IMR-90 (cell line): Measurements from ENCODE around the gene SLIT3. TPM values are rescaled to one million over a fixed set of nuclear protein-coding genes. Genes with fewer than 3 reads are reported as not detected.

Experiments
- ATAC-seq: fragments of 200-7000 bp; cut with Tn5 transposase; 2 replicates; pipeline ENCODE4 v1.9.1; 2020; ENCODE audit warnings: low read depth, mild to moderate bottlenecking, moderate library complexity
- BruUV-seq: library from RNA; stranded (reverse); fragments of 400-500 nt; replicated peaks from 2 replicates; lab custom pipeline; 2021; lab: Mats Ljungman, UMichigan
- CTCF ChIA-PET: fragments of 300-600 bp; formaldehyde crosslinking; extraction: SDS; loops from one replicate; lab custom pipeline; 2021; ENCODE audit warnings: antibody characterized with exemption; lab: Yijun Ruan, JAX
- POLR2A ChIA-PET: fragments of 300-600 bp; sonication (Branson Sonifier 250); formaldehyde crosslinking; loops from one replicate; lab custom pipeline; 2022; ENCODE audit warnings: antibody characterized with exemption; ENCODE audit not compliant: unreplicated experiment; lab: Charles Lee
- DNase-seq: peaks from one replicate; pipeline ENCODE4 v3.0.0; 2013
- H2AFZ ChIP-seq: replicated peaks from 2 replicates; pipeline ENCODE3; 2013; ENCODE audit warnings: low read length, mild to moderate bottlenecking; ENCODE audit not compliant: poor library complexity
- H2AK5ac ChIP-seq: 2 replicates; pipeline ENCODE4 v1.6.1; 2013; ENCODE audit warnings: low read depth, low read length, inconsistent platforms
- H2AK9ac ChIP-seq: replicated peaks from 2 replicates; pipeline ENCODE3; 2013; ENCODE audit warnings: mild to moderate bottlenecking, low read depth, low read length, moderate library complexity; ENCODE audit not compliant: poor library complexity
- H2BK120ac ChIP-seq: 2 replicates; pipeline ENCODE4 v1.6.1; 2013; ENCODE audit warnings: low read depth, low read length, inconsistent platforms
- H2BK15ac ChIP-seq: 3 replicates; pipeline ENCODE4 v1.6.1; 2013; ENCODE audit warnings: low read depth, low read length, inconsistent platforms
- H2BK20ac ChIP-seq: 2 replicates; pipeline ENCODE4 v1.6.1; 2013; ENCODE audit warnings: low read depth, mild to moderate bottlenecking, inconsistent platforms, low read length, moderate library complexity
- H2BK5ac ChIP-seq: 2 replicates; pipeline ENCODE4 v1.6.1; 2013; ENCODE audit warnings: mild to moderate bottlenecking, low read depth, low read length, inconsistent platforms; ENCODE audit not compliant: poor library complexity, severe bottlenecking
- H3K14ac ChIP-seq: replicated peaks from 2 replicates; pipeline ENCODE4 v1.6.1; 2013; ENCODE audit warnings: low read depth, low read length, inconsistent platforms
- H3K18ac ChIP-seq: 2 replicates; pipeline ENCODE4 v1.6.1; 2013; ENCODE audit warnings: low read depth, low read length, control low read depth
- H3K23ac ChIP-seq: 2 replicates; pipeline ENCODE4 v1.6.1; 2013; ENCODE audit warnings: low read depth, low read length, inconsistent platforms
- H3K27ac ChIP-seq: 2 replicates; pipeline ENCODE4 v1.5.1; 2013; ENCODE audit warnings: mild to moderate bottlenecking, control low read depth, low read length; ENCODE audit not compliant: insufficient read depth
- H3K27me3 ChIP-seq: 2 replicates; pipeline ENCODE4 v1.6.1; 2013; ENCODE audit warnings: low read length; ENCODE audit not compliant: control insufficient read depth, insufficient read depth
- H3K36me3 ChIP-seq: 2 replicates; pipeline ENCODE4 v1.6.1; 2013; ENCODE audit warnings: low read length, mixed read lengths; ENCODE audit not compliant: control insufficient read depth, insufficient read depth
- H3K4ac ChIP-seq: 2 replicates; pipeline ENCODE4 v1.6.1; 2013; ENCODE audit warnings: low read depth, low read length, inconsistent platforms
- H3K4me1 ChIP-seq: 2 replicates; pipeline ENCODE4 v1.6.1; 2013; ENCODE audit warnings: low read length, mixed read lengths; ENCODE audit not compliant: control insufficient read depth, insufficient read depth
- H3K4me2 ChIP-seq: 2 replicates; pipeline ENCODE4 v1.6.1; 2013; ENCODE audit warnings: low read depth, mild to moderate bottlenecking, control low read depth, low read length, moderate library complexity
- H3K4me3 ChIP-seq: 2 replicates; pipeline ENCODE4 v1.5.1; 2013; ENCODE audit warnings: low read depth, mild to moderate bottlenecking, control low read depth, low read length, moderate library complexity; ENCODE audit not compliant: insufficient read depth
- H3K56ac ChIP-seq: 2 replicates; pipeline ENCODE4 v1.6.1; 2013; ENCODE audit warnings: low read length, inconsistent platforms; ENCODE audit not compliant: insufficient read depth; ENCODE audit errors: extremely low read depth
- H3K79me1 ChIP-seq, 2 experiments: 2 replicates each; pipeline ENCODE4 v1.6.1; 2013; ENCODE audit warnings: low read length in 2 of 2, inconsistent platforms in 1 of 2, low read depth in 1 of 2
- H3K9ac ChIP-seq: 2 replicates; pipeline ENCODE4 v1.6.1; 2013; ENCODE audit warnings: low read depth, low read length, control low read depth
- H3K9me1 ChIP-seq: 2 replicates; pipeline ENCODE4 v1.6.1; 2013; ENCODE audit warnings: low read length, inconsistent platforms; ENCODE audit not compliant: insufficient read depth
- H3K9me3 ChIP-seq: 2 replicates; pipeline ENCODE4 v1.6.1; 2013; ENCODE audit warnings: low read length; ENCODE audit not compliant: control insufficient read depth, insufficient read depth
- H4K20me1 ChIP-seq: 2 replicates; pipeline ENCODE4 v1.6.1; 2013; ENCODE audit warnings: low read length, inconsistent platforms; ENCODE audit not compliant: insufficient read depth
- H4K5ac ChIP-seq: 2 replicates; pipeline ENCODE4 v1.6.1; 2013; ENCODE audit warnings: mild to moderate bottlenecking, low read depth, low read length, control low read depth
- H4K8ac ChIP-seq, 2 experiments: 2 replicates each; pipeline ENCODE4 v1.6.1; 2013; ENCODE audit warnings: low read depth in 2 of 2, low read length in 2 of 2, control low read depth in 1 of 2, inconsistent platforms in 1 of 2
- H4K91ac ChIP-seq: 2 replicates; pipeline ENCODE4 v1.6.1; 2013; ENCODE audit warnings: low read depth, low read length, inconsistent platforms; ENCODE audit not compliant: insufficient read depth
- BHLHE40 ChIP-seq: fragments of 150-350 bp; IDR thresholded peaks from 2 replicates; pipeline ENCODE4 v1.6.1; 2016; ENCODE audit warnings: mild to moderate bottlenecking, low read depth, low read length
- CEBPB ChIP-seq: IDR thresholded peaks from 2 replicates; pipeline ENCODE4 v1.6.1; 2012; ENCODE audit warnings: low read depth, low read length, improper control_type of control experiment
- CHD1 ChIP-seq: IDR thresholded peaks from 2 replicates; pipeline ENCODE4 v1.6.1; 2012; ENCODE audit warnings: low read depth, low read length, improper control_type of control experiment
- CTCF ChIP-seq: conservative IDR thresholded peaks from 2 replicates; pipeline ENCODE4 v1.5.1; 2012; ENCODE audit warnings: mild to moderate bottlenecking, low read depth, low read length, improper control_type of control experiment
- ELK1 ChIP-seq: fragments of 150-350 bp; IDR thresholded peaks from 2 replicates; pipeline ENCODE4 v1.6.1; 2016; ENCODE audit warnings: low read depth, mild to moderate bottlenecking, low read length, moderate library complexity, borderline replicate concordance
- FOS ChIP-seq: fragments of 150-350 bp; IDR thresholded peaks from 2 replicates; pipeline ENCODE4 v1.6.1; 2016; ENCODE audit warnings: low read depth, low read length
- MAFK ChIP-seq: IDR thresholded peaks from 2 replicates; pipeline ENCODE4 v1.6.1; 2012; ENCODE audit warnings: low read depth, low read length, improper control_type of control experiment
- MAZ ChIP-seq: IDR thresholded peaks from 2 replicates; pipeline ENCODE4 v1.6.1; 2012; ENCODE audit warnings: low read depth, mild to moderate bottlenecking, low read length, improper control_type of control experiment, moderate library complexity, borderline replicate concordance
- MXI1 ChIP-seq: IDR thresholded peaks from 2 replicates; pipeline ENCODE4 v1.6.1; 2012; ENCODE audit warnings: low read depth, mild to moderate bottlenecking, low read length, moderate library complexity, borderline replicate concordance
- NFE2L2 ChIP-seq: fragments of 150-350 bp; IDR thresholded peaks from 2 replicates; pipeline ENCODE4 v1.6.1; 2016; ENCODE audit warnings: low read depth, mild to moderate bottlenecking, low read length
- POLR2A ChIP-seq: IDR thresholded peaks from 2 replicates; pipeline ENCODE4 v1.6.1; 2012; ENCODE audit warnings: mild to moderate bottlenecking, low read depth, low read length
- RAD21 ChIP-seq: IDR thresholded peaks from 2 replicates; pipeline ENCODE4 v1.6.1; 2012; ENCODE audit warnings: low read length, improper control_type of control experiment
- RCOR1 ChIP-seq: IDR thresholded peaks from 2 replicates; pipeline ENCODE4 v1.6.1; 2012; ENCODE audit warnings: mild to moderate bottlenecking, low read length, improper control_type of control experiment; ENCODE audit not compliant: insufficient replicate concordance
- RFX5 ChIP-seq: IDR thresholded peaks from 2 replicates; pipeline ENCODE4 v1.8.0; 2012; ENCODE audit warnings: low read depth, mild to moderate bottlenecking, low read length, moderate library complexity
- SMC3 ChIP-seq: fragments of 150-350 bp; IDR thresholded peaks from 2 replicates; pipeline ENCODE4 v1.6.1; 2016; ENCODE audit warnings: low read depth, mild to moderate bottlenecking, antibody characterized with exemption, low read length, moderate library complexity
- USF2 ChIP-seq: fragments of 150-350 bp; IDR thresholded peaks from 2 replicates; pipeline ENCODE4 v1.6.1; 2017; ENCODE audit warnings: mild to moderate bottlenecking, antibody characterized with exemption, low read length, low read depth
- WGBS, 2 experiments: methylation state at CpG; one replicate each; pipeline versions ENCODE4 v1.1.5 to v1.1.7; 2013; ENCODE audit warnings: missing lambda C conversion rate in 2 of 2; ENCODE audit not compliant: insufficient read length in 1 of 2; ENCODE audit errors: extremely low coverage in 2 of 2; 5-methylcytosine and 5-hydroxymethylcytosine counted together
- dilution Hi-C: fragments of 300-500 bp; cut with HindIII; formaldehyde crosslinking; loops from one replicate; pipeline ENCODE4 v1.14.3; 2018; ENCODE audit warnings: low sequenced_read_pairs; ENCODE audit not compliant: unreplicated experiment
- in situ Hi-C: fragments of 300-500 bp; cut with MboI; formaldehyde crosslinking; loops from 3 replicates; pipeline ENCODE4 v1.14.3; 2019; ENCODE audit warnings: low sequenced_read_pairs, inconsistent platforms, mixed read lengths
- intact Hi-C: fragments of 100-400 bp; cut with micrococcal nuclease; formaldehyde crosslinking; loops from 2 replicates; pipeline ENCODE4 v1.10.0; 2022
- polyA plus RNA-seq, 3 experiments: library from polyadenylated mRNA; depleted of rRNA; stranded (reverse); fragments of >200 nt; gene quantifications; 2 replicates each; pipeline ENCODE4 v1.2.3, GENCODE V29; 2012; ENCODE audit warnings: low replicate concordance in 1 of 3
- total RNA-seq: library from RNA; depleted of rRNA; stranded (reverse); fragments of >200 nt; gene quantifications from 2 replicates; pipeline ENCODE4 v1.2.3, GENCODE V29; 2012

The SLIT3 gene
- total and polyA plus RNA-seq, 2 of the 4 experiments (the other 2 are of a cell fraction) = 0.18 to 0.50 TPM

- Histone ChIP-seq H3K23ac (no peak overlapping the region), H2BK5ac (no peak overlapping the region), H3K4me2 (no peak overlapping the region), H2AK5ac (no peak overlapping the region), H2BK120ac (no peak overlapping the region), H4K8ac (no peak overlapping the region), H3K9me1 (no peaks in the 10 kb centered on the region), H4K91ac (no peak overlapping the region), H4K5ac (no peak overlapping the region), H3K4me1 (no peaks in the 10 kb centered on the region), H3K4me3 (no peak overlapping the region), H2AFZ (no peak overlapping the region), H3K18ac (no peak overlapping the region), H3K27me3 (no peaks in the 10 kb centered on the region; the same call in 1 of the 2 replicates), H3K9ac (no peak overlapping the region), H3K27ac (no peak overlapping the region), H3K4ac (no peak overlapping the region), H3K79me1 (no peaks in the 10 kb centered on the region), H3K9me3 (no peaks in the 10 kb centered on the region), H3K56ac (no peak overlapping the region), H3K14ac (no peak overlapping the region), H2AK9ac (no peak overlapping the region), H2BK20ac (no peak overlapping the region), H3K36me3 (no peaks in the 10 kb centered on the region), H2BK15ac (no peak overlapping the region), H4K20me1 (no peaks in the 10 kb centered on the region)
- 20% methylated on average over 1 of the region's 4 CpGs; no CpG with 5 or more reads in 1 of the 2 experiments for WGBS, 2 experiments
- no peak for TF ChIP-seq SMC3
- no peak for TF ChIP-seq USF2
- no peak for TF ChIP-seq CEBPB
- TF ChIP-seq RFX5 = no peak
- no peak for TF ChIP-seq NFE2L2
- TF ChIP-seq CHD1 = no peak
- no peak for TF ChIP-seq POLR2A
- TF ChIP-seq BHLHE40 = no peak
- TF ChIP-seq FOS = no peak
- TF ChIP-seq RAD21 = no peak
- TF ChIP-seq CTCF = no peak
- no peak for TF ChIP-seq MXI1
- no peak for TF ChIP-seq RCOR1
- TF ChIP-seq MAFK = no peak
- no peak for TF ChIP-seq MAZ
- TF ChIP-seq ELK1 = no peak
- BruUV-seq = no TSS peak
- dilution Hi-C loops = no loop called here
- in situ Hi-C loops = no loop called here
- ChIA-PET POLR2A (no interaction called here), CTCF (no interaction called here)
- intact Hi-C loops = no loop called here
- DNase-seq (no peak), ATAC-seq (no peak)
These were observed 288.5 kb downstream of the SLIT3 start for GRCh38 chr5:169012450-169012849.
